C4-2B (cell line): ENCODE measurements around the gene ENPP6.

ENCODE experiments used
- CTCF ChIP-seq: fragments of 450-650 bp; conservative IDR thresholded peaks from 2 replicates; pipeline ENCODE4 v1.5.1; 2017; ENCODE audit warnings: mild to moderate bottlenecking
- ZFX ChIP-seq: fragments of 450-650 bp; IDR thresholded peaks from 2 replicates; pipeline ENCODE4 v1.6.1; 2017

GRCh38 chr4:184177271-184177670 lies 40.4 kb downstream of the ENPP6 start:
- TF ChIP-seq CTCF = no peak
- TF ChIP-seq ZFX = no peak
